ENCODE measurements around the gene OLFM3.

DNA sequence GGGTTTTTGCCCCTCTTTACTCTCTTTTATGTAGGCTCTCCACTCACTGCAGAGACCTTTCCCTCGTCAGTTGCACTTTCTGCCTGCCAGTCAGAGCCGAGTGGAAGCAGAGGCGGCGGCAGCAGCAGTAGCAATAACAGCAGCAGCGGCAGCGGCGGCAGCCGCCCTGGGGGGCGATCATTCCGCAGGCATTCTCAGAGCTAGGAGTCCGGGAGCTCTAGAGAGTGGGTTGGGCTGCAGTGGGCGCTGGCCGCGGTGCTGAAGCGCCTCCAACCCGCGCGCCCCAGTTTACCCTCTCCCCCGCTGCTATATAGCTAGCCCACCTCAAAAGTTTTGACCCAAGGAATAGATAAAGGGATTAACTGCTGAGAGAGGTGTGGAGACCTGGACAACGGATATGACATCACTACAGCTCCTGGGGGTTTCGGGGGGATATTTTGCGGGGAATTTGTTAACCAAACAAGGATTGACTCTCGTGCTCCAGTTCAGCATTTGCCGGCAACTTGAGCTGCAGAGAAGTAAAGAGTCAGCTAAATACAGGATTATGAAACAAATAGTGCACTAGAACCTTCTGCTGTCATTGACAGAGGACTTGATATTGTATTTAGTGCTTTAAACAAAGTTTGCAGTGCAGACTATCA lies at the start of gene OLFM3:
- no peak for TF ChIP-seq EZH2phosphoT487 (IDR thresholded peaks at IDR 0.05; ENCODE audit: borderline replicate concordance)
- TF ChIP-seq POLR2A (IDR thresholded peaks at IDR 0.05; ENCODE audit: borderline replicate concordance, extremely low read depth, insufficient read depth, insufficient read length), result no peak
- no peak for TF ChIP-seq SIN3A (IDR thresholded peaks at IDR 0.05; ENCODE audit: low read depth)
- TF ChIP-seq, protein P1, sequence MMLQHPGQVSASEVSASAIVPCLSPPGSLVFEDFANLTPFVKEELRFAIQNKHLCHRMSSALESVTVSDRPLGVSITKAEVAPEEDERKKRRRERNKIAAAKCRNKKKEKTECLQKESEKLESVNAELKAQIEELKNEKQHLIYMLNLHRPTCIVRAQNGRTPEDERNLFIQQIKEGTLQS (IDR thresholded peaks at IDR 0.05), result no peak
- TF ChIP-seq, protein P2, sequence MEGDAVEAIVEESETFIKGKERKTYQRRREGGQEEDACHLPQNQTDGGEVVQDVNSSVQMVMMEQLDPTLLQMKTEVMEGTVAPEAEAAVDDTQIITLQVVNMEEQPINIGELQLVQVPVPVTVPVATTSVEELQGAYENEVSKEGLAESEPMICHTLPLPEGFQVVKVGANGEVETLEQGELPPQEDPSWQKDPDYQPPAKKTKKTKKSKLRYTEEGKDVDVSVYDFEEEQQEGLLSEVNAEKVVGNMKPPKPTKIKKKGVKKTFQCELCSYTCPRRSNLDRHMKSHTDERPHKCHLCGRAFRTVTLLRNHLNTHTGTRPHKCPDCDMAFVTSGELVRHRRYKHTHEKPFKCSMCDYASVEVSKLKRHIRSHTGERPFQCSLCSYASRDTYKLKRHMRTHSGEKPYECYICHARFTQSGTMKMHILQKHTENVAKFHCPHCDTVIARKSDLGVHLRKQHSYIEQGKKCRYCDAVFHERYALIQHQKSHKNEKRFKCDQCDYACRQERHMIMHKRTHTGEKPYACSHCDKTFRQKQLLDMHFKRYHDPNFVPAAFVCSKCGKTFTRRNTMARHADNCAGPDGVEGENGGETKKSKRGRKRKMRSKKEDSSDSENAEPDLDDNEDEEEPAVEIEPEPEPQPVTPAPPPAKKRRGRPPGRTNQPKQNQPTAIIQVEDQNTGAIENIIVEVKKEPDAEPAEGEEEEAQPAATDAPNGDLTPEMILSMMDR (IDR thresholded peaks at IDR 0.05 in 2 of 3, conservative IDR thresholded peaks at IDR 0.05 in 1 of 3; ENCODE audit: borderline replicate concordance in 1 of 3, insufficient read depth in 1 of 3, low read depth in 2 of 3, low read length in 2 of 3), result no peak
- TF ChIP-seq POLR2AphosphoS5 (IDR thresholded peaks at IDR 0.05; ENCODE audit: low read depth, low read length), result no peak
- TF ChIP-seq ZFX (IDR thresholded peaks at IDR 0.05), result no peak
- no peak for TF ChIP-seq CEBPB (IDR thresholded peaks at IDR 0.05; ENCODE audit: low read depth)
